Heart left ventricle (tissue), 13 donors: Measurements from ENCODE around the gene ATP4A.

Experiments used
- CTCF ChIP-seq, 12 donors: fragments of 200-600 bp; sonication (generic) in 4 of 12; IDR thresholded peaks; one replicate each; pipeline versions ENCODE4 v1.5.0 to v1.8.0; 2018 to 2022; ENCODE audit warnings: antibody characterized with exemption in 12 of 12, mild to moderate bottlenecking in 5 of 12
- POLR2A ChIP-seq, 2 donors: fragments of 450-650 bp; IDR thresholded peaks; one replicate each; pipeline ENCODE4 v1.6.1; 2017; ENCODE audit warnings: antibody characterized with exemption in 2 of 2, mild to moderate bottlenecking in 2 of 2, moderate library complexity in 2 of 2
- donor health status: ischemic (EF 13 %, LVEDD 7.1; RV severe dilation, severe dysfunction).
- donor health status: DM: no; HTN: yes; CAD: no.
- donor health status: DM: no; HTN: no; CAD: no.
- donor health status: ischemic (EF 25% LVEDD 6.9; RV normal size, moderate dysfunction).
- donor health status: ischemic (EF 25% LVEDD 5.7; RV mildly dilated, moderate dysfunction).
- donor health status: ischemic (EF 35%, LVEDD 5.7; RV mildly dilated, moderate dysfunction).
- donor health status: nonischemic (EF 11% LVEDD 7.7; RV severe dilation, severe dysfunction).
- donor health status: DM: yes; HTN: yes; CAD: no.
- donor health status: PGD.
- donor health status: ischemic (EF 29% LVEDD 5.4; RV normal size, mild dysfunction).
- donor health status: nonischemic (EF 23%, LVEDD 6.1; RV moderate dilation, normal function).

GRCh38 chr19:35612224-35612558 lies 48.7 kb upstream of the ATP4A start:
- TF ChIP-seq CTCF (IDR thresholded peaks at IDR 0.05) (no peak), POLR2A (IDR thresholded peaks at IDR 0.05) (no peak)
